ENCODE measurements around the gene MINDY4B. TPM values are rescaled to one million over a fixed set of nuclear protein-coding genes. Genes with fewer than 3 reads are reported as not detected.
"Not testable (repeated sequence)": the region's sequence is repeated elsewhere in the genome, so short reads cannot be mapped to it uniquely, and the experiment has no call there.

The MINDY4B gene
- total RNA-seq, 6 experiments from 2014 or later = not detected

DNA sequence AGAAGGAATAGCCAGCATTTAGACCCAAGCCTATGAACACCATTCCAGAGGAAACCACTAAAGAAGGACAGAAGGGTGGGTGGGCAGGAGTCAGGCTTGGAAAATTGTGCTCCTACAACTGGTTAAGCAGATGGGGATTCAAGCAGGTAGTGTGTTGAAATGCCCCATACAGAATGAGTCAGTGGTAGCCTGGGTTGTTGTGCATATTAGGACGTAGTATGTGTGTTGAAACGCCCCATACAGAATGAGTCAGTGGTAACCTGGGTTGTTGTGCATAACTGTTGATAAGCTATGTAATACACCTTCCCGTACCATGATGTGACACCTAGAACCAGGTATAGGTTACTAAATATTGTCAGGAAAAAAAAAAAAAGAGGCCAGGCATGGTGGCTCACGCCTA is 34.0 kb downstream of the MINDY4B start:
- no peak overlapping the region for H3K4me3 Mint-ChIP-seq
- TF ChIP-seq, protein P1, sequence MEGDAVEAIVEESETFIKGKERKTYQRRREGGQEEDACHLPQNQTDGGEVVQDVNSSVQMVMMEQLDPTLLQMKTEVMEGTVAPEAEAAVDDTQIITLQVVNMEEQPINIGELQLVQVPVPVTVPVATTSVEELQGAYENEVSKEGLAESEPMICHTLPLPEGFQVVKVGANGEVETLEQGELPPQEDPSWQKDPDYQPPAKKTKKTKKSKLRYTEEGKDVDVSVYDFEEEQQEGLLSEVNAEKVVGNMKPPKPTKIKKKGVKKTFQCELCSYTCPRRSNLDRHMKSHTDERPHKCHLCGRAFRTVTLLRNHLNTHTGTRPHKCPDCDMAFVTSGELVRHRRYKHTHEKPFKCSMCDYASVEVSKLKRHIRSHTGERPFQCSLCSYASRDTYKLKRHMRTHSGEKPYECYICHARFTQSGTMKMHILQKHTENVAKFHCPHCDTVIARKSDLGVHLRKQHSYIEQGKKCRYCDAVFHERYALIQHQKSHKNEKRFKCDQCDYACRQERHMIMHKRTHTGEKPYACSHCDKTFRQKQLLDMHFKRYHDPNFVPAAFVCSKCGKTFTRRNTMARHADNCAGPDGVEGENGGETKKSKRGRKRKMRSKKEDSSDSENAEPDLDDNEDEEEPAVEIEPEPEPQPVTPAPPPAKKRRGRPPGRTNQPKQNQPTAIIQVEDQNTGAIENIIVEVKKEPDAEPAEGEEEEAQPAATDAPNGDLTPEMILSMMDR (IDR thresholded peaks at IDR 0.05) = no peak
- no peak overlapping the region for H3K27ac Mint-ChIP-seq
- no peaks in the 10 kb centered on the region for H3K9me3 Mint-ChIP-seq
- peaks cover 6% of the 10 kb centered on the region for H3K27me3 Mint-ChIP-seq (ENCODE audit: insufficient read depth)
- H3K4me1 Mint-ChIP-seq (ENCODE audit: low read depth) = peaks cover 16% of the 10 kb centered on the region
- H3K36me3 Mint-ChIP-seq (ENCODE audit: low read depth) = no peaks in the 10 kb centered on the region
- DNase-seq = no peak

GRCh38 chr3:150870406-150870805 is 34.8 kb downstream of the MINDY4B start:
- H3K27ac Mint-ChIP-seq = peak overlapping the region; percentile 10; the same call in 1 of the 2 replicates

GRCh38 chr3:150868282-150868681 is 37.0 kb downstream of the MINDY4B start:
- H3K9me3 Mint-ChIP-seq = no peaks in the 10 kb centered on the region
- no peaks in the 10 kb centered on the region for H3K36me3 Mint-ChIP-seq (ENCODE audit: low read depth)
- H3K4me3 Mint-ChIP-seq = no peak overlapping the region
- TF ChIP-seq, protein P1 (IDR thresholded peaks at IDR 0.05) = no peak
- no peak overlapping the region for H3K27ac Mint-ChIP-seq
- H3K4me1 Mint-ChIP-seq (ENCODE audit: low read depth) = peaks cover 21% of the 10 kb centered on the region
- H3K27me3 Mint-ChIP-seq (ENCODE audit: insufficient read depth) = peaks cover 12% of the 10 kb centered on the region
- DNase-seq = no peak

More at GRCh38 chr3:150870406-150870805, 34.8 kb downstream of the MINDY4B start:
- peak overlapping the region; percentile 42; the same call in 1 of the 2 replicates for H3K4me3 Mint-ChIP-seq
- no peaks in the 10 kb centered on the region for H3K36me3 Mint-ChIP-seq (ENCODE audit: low read depth)
- DNase-seq = peak; percentile 48
- H3K9me3 Mint-ChIP-seq = no peaks in the 10 kb centered on the region
- H3K27me3 Mint-ChIP-seq (ENCODE audit: insufficient read depth) = peaks cover 9% of the 10 kb centered on the region
- peaks cover 18% of the 10 kb centered on the region for H3K4me1 Mint-ChIP-seq (ENCODE audit: low read depth)
- TF ChIP-seq, protein P1 (IDR thresholded peaks at IDR 0.05) = no peak

DNA sequence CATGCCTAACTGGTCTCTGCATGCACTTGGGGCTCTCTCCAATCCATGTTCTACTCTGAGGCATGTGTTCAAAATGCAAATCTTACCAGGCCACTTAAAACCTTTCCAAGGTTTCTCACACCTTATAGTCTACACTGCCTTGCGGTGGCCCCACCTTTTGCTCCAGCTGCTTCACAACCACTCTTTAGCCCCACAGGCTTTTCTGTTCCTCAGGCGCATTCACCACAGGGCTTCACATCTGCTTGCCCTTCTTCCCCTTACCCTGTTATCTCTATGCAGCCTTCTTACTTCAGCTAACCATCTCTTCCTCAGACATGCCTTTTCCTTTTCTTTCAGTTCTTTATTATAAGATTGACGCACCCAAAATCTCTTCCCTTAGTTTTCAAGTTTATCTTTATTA is 37.8 kb downstream of the MINDY4B start:
- H3K4me1 Mint-ChIP-seq (ENCODE audit: low read depth) = peaks cover 21% of the 10 kb centered on the region
- no peak overlapping the region for H3K4me3 Mint-ChIP-seq
- no peaks in the 10 kb centered on the region for H3K9me3 Mint-ChIP-seq
- H3K36me3 Mint-ChIP-seq (ENCODE audit: low read depth) = no peaks in the 10 kb centered on the region
- TF ChIP-seq, protein P1 (IDR thresholded peaks at IDR 0.05) = no peak
- H3K27ac Mint-ChIP-seq = no peak overlapping the region
- H3K27me3 Mint-ChIP-seq (ENCODE audit: insufficient read depth) = peaks cover 12% of the 10 kb centered on the region
- no peak for DNase-seq

- not testable (repeated sequence) for DNase-seq; H3K27ac Mint-ChIP-seq; H3K9me3 Mint-ChIP-seq; H3K4me3 Mint-ChIP-seq; H3K4me1 Mint-ChIP-seq (ENCODE audit: low read depth); H3K36me3 Mint-ChIP-seq (ENCODE audit: low read depth)
- H3K27me3 Mint-ChIP-seq (ENCODE audit: insufficient read depth) = peaks cover 19% of the 10 kb centered on the region
Measured at GRCh38 chr3:150863921-150864320, 41.3 kb downstream of the MINDY4B start.

- TF ChIP-seq, protein P1 (IDR thresholded peaks at IDR 0.05) = no peak
- H3K4me3 Mint-ChIP-seq = no peak overlapping the region
- peaks cover 24% of the 10 kb centered on the region for H3K27me3 Mint-ChIP-seq (ENCODE audit: insufficient read depth)
- peaks cover 6% of the 10 kb centered on the region; the same call in 1 of the 2 replicates for H3K4me1 Mint-ChIP-seq (ENCODE audit: low read depth)
- H3K27ac Mint-ChIP-seq = no peak overlapping the region
- no peaks in the 10 kb centered on the region for H3K36me3 Mint-ChIP-seq (ENCODE audit: low read depth)
- DNase-seq = no peak
- no peaks in the 10 kb centered on the region for H3K9me3 Mint-ChIP-seq
Measured at GRCh38 chr3:150861851-150862250, 43.4 kb downstream of the MINDY4B start.

GRCh38 chr3:150857936-150858335 is 47.3 kb downstream of the MINDY4B start:
- H3K27me3 Mint-ChIP-seq (ENCODE audit: insufficient read depth) = peaks cover 17% of the 10 kb centered on the region
- H3K36me3 Mint-ChIP-seq (ENCODE audit: low read depth); H3K27ac Mint-ChIP-seq; H3K4me1 Mint-ChIP-seq (ENCODE audit: low read depth); DNase-seq; H3K4me3 Mint-ChIP-seq; H3K9me3 Mint-ChIP-seq: not testable (repeated sequence)

Data from HFFc6 (cell line).